Epithelial cell of esophagus (primary cell): ENCODE data around the gene PITX2.

ENCODE experiments used
- DNase-seq: peaks from one replicate; pipeline ENCODE4 v3.0.0; 2010; ENCODE audit warnings: low read depth
- H3K4me3 ChIP-seq: 2 replicates; pipeline ENCODE4 v1.5.1; 2011; ENCODE audit warnings: mild to moderate bottlenecking, low read length, control low read depth
- CTCF ChIP-seq: IDR thresholded peaks from 2 replicates; pipeline ENCODE4 v1.5.1; 2011; ENCODE audit warnings: low read depth, mild to moderate bottlenecking, low read length, control low read depth, inconsistent platforms; ENCODE audit not compliant: insufficient read depth; ENCODE audit errors: missing control alignments

Gene PITX2

GRCh38 chr4:110622841-110623717 lies at the start of gene PITX2:
PITX2 (minus strand) TSS chr4:110623077; CDS start chr4:110622460, 617 bp downstream.
- TF ChIP-seq CTCF, result no peak
- H3K4me3 ChIP-seq, result peak within 1 kb of the TSS; percentile 30
- DNase-seq, result peak; percentile 90

- no peak for DNase-seq
- TF ChIP-seq CTCF, result no peak
- H3K4me3 ChIP-seq, result no peak overlapping the region
Measured at GRCh38 chr4:110671679-110672078, 48.8 kb upstream of the PITX2 start.

GRCh38 chr4:110669663-110670062 lies 46.8 kb upstream of the PITX2 start:
- DNase-seq, result peak; percentile 13
- no peak overlapping the region for H3K4me3 ChIP-seq
- no peak for TF ChIP-seq CTCF

GRCh38 chr4:110668463-110669235 lies 45.8 kb upstream of the PITX2 start:
- DNase-seq, result no peak
- no peak for TF ChIP-seq CTCF
- no peak overlapping the region for H3K4me3 ChIP-seq

- no peak for DNase-seq
- H3K4me3 ChIP-seq, result no peak overlapping the region
- TF ChIP-seq CTCF, result no peak
Measured at GRCh38 chr4:110667670-110668069, 44.8 kb upstream of the PITX2 start.

- DNase-seq, result no peak
- no peak for TF ChIP-seq CTCF
- no peak overlapping the region for H3K4me3 ChIP-seq
Measured at GRCh38 chr4:110666030-110666429, 43.2 kb upstream of the PITX2 start.
